ENCODE measurements around the gene BACH2. TPM values are rescaled to one million over a fixed set of nuclear protein-coding genes. Genes with fewer than 3 reads are reported as not detected.

The BACH2 gene
- polyA plus RNA-seq, 1 donor (not counting 4 experiments of a cell fraction or from before 2014, with no cell fraction given) = 0.50 TPM

DNA sequence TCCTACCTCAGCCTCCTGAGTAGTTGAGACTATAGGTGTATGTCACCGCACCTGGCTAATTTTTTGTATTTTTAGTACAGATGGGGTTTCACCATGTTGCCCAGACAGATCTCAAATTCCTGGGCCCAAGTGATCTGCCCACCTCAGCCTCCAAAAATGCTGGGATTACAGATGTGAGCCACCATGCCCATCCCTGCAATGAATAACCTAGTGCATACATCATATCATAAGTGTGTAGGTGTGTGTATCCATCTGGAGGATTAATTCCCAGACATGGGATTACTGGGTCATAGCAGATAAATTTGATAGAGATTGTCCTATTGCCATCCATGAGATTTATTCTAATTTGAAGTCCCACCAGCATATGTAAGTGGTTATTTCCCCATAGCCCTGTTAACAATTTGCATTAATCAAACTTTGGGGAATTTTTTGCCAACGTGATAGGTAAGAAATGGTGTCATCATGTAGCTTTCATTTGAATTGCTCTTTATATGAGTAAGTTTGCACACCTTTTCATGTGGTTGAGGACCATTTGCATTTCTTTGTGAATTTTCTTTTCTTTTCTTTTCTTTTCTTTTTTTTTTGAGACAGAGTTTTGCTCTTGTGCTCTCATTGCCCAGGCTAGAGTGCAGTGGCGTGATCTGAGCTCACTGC is 29.9 kb upstream of the BACH2 start:
- TF ChIP-seq EZH2 (IDR thresholded peaks at IDR 0.05; ENCODE audit: low read length) (no peak), CTCF (optimal IDR thresholded peaks at IDR 0.05 in 1 of 3, IDR thresholded peaks at IDR 0.05 in 1 of 3, conservative IDR thresholded peaks at IDR 0.05 in 1 of 3; ENCODE audit: extremely low read depth in 1 of 3, insufficient read depth in 2 of 3, low read length in 3 of 3) (no peak)
- no peak for DNase-seq (ENCODE audit: low read depth, low spot score)
- Histone ChIP-seq H3K4me2 (ENCODE audit: control insufficient read depth, extremely low read depth, insufficient read depth, low read depth, low read length) (no peak overlapping the region), H3K9me3 (ENCODE audit: control insufficient read depth, low read depth, low read length) (no peaks in the 10 kb centered on the region), H3K27ac (ENCODE audit: control insufficient read depth, insufficient read depth, low read length) (no peak overlapping the region), H3K9ac (ENCODE audit: control insufficient read depth, extremely low read depth, insufficient read depth, low read length) (no peak overlapping the region), H3K4me3 (ENCODE audit: control insufficient read depth in 2 of 3, extremely low read depth in 1 of 3, insufficient read depth in 2 of 3, low read depth in 1 of 3, low read length in 3 of 3) (no peak overlapping the region), H4K20me1 (ENCODE audit: control insufficient read depth, extremely low read depth, insufficient read depth, low read length) (no peaks in the 10 kb centered on the region), H3K79me2 (ENCODE audit: control insufficient read depth, insufficient read depth, low read length) (no peaks in the 10 kb centered on the region), H3K4me1 (ENCODE audit: control insufficient read depth, extremely low read depth, insufficient read depth, low read length) (peaks cover 3% of the 10 kb centered on the region), H3K36me3 (ENCODE audit: control insufficient read depth in 2 of 2, extremely low read depth in 1 of 2, insufficient read depth in 2 of 2, low read length in 2 of 2) (no peaks in the 10 kb centered on the region), H3K9me1 (ENCODE audit: control insufficient read depth, extremely low read depth, insufficient read depth, low read length) (no peaks in the 10 kb centered on the region), H3K27me3 (ENCODE audit: control insufficient read depth, extremely low read depth, insufficient read depth, low read length) (no peaks in the 10 kb centered on the region), H2AFZ (ENCODE audit: control insufficient read depth, low read length) (no peak overlapping the region)
- dilution Hi-C loops (cut with MboI; ENCODE audit: extremely low pct_ligation_motif_present, low sequenced_read_pairs) = no loop called here
- no peak for FAIRE-seq

DNA sequence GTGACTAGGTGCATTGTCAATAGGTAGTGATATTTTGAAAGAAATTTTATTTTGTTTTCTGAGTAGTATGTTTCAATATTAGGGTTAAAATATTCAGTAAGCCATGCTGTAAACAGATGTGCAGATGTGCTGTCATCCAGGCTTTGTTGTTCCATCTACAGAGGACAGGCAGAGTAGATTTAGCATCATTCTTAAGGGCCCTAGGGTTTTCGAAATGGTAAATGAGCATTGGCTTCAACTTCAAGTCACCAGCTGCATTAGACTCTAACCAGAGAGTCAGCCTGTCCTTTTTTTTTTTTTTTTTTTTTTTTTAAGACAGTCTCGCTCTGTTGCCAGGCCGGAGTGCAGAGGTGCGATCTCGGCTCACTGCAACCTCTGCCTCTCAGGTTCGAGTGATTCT is 27.1 kb upstream of the BACH2 start:
- no peak overlapping the region for H3K27ac ChIP-seq (ENCODE audit: control insufficient read depth, insufficient read depth, low read length)
- no peak for TF ChIP-seq EZH2 (IDR thresholded peaks at IDR 0.05; ENCODE audit: low read length)
- no peak for TF ChIP-seq CTCF (optimal IDR thresholded peaks at IDR 0.05 in 1 of 3, IDR thresholded peaks at IDR 0.05 in 1 of 3, conservative IDR thresholded peaks at IDR 0.05 in 1 of 3; ENCODE audit: extremely low read depth in 1 of 3, insufficient read depth in 2 of 3, low read length in 3 of 3)
- H3K27me3 ChIP-seq (ENCODE audit: control insufficient read depth, extremely low read depth, insufficient read depth, low read length) = no peaks in the 10 kb centered on the region
- dilution Hi-C loops (cut with MboI; ENCODE audit: extremely low pct_ligation_motif_present, low sequenced_read_pairs) = no loop called here
- no peaks in the 10 kb centered on the region for H3K79me2 ChIP-seq (ENCODE audit: control insufficient read depth, insufficient read depth, low read length)
- DNase-seq (ENCODE audit: low read depth, low spot score) (no peak), FAIRE-seq (no peak)
- no peaks in the 10 kb centered on the region for H3K9me3 ChIP-seq (ENCODE audit: control insufficient read depth, low read depth, low read length)
- no peaks in the 10 kb centered on the region for H4K20me1 ChIP-seq (ENCODE audit: control insufficient read depth, extremely low read depth, insufficient read depth, low read length)
- no peak overlapping the region for H3K4me2 ChIP-seq (ENCODE audit: control insufficient read depth, extremely low read depth, insufficient read depth, low read depth, low read length)
- no peaks in the 10 kb centered on the region for H3K9me1 ChIP-seq (ENCODE audit: control insufficient read depth, extremely low read depth, insufficient read depth, low read length)
- no peak overlapping the region for H3K9ac ChIP-seq (ENCODE audit: control insufficient read depth, extremely low read depth, insufficient read depth, low read length)
- H3K4me3 ChIP-seq (ENCODE audit: control insufficient read depth in 2 of 3, extremely low read depth in 1 of 3, insufficient read depth in 2 of 3, low read depth in 1 of 3, low read length in 3 of 3) = no peak overlapping the region
- H3K36me3 ChIP-seq (ENCODE audit: control insufficient read depth in 2 of 2, extremely low read depth in 1 of 2, insufficient read depth in 2 of 2, low read length in 2 of 2) = no peaks in the 10 kb centered on the region
- peaks cover 3% of the 10 kb centered on the region for H3K4me1 ChIP-seq (ENCODE audit: control insufficient read depth, extremely low read depth, insufficient read depth, low read length)
- H2AFZ ChIP-seq (ENCODE audit: control insufficient read depth, low read length) = no peak overlapping the region

Data from keratinocyte (primary cell).